OCI-LY3 (cell line): ENCODE measurements around the gene CDK16.

Experiments used
- H2AFZ ChIP-seq: fragments of 200-600, 300-600 bp; shearing (Covaris generic); 2 replicates; pipeline ENCODE4 v1.6.0; 2014; ENCODE audit warnings: antibody characterized with exemption, low read depth, low read length
- H3K27ac ChIP-seq: fragments of 200-600, 300-600 bp; sonication (generic); 2 replicates; pipeline ENCODE4 v1.5.1; 2014; ENCODE audit warnings: mild to moderate bottlenecking, low read length, moderate library complexity, mixed read lengths
- H3K27me3 ChIP-seq: fragments of 200-600, 300-600 bp; sonication (generic); 2 replicates; pipeline ENCODE4 v1.6.1; 2014; ENCODE audit warnings: low read depth, low read length, mixed read lengths
- H3K36me3 ChIP-seq: fragments of 200-600, 300-600 bp; sonication (generic); replicated peaks from 2 replicates; pipeline ENCODE3; 2014; ENCODE audit warnings: low read depth, low read length, mixed read lengths
- H3K4me1 ChIP-seq: fragments of 300-600, 200-600 bp; sonication (generic); 2 replicates; pipeline ENCODE4 v1.6.1; 2014; ENCODE audit warnings: low read length, mixed read lengths
- H3K4me2 ChIP-seq: fragments of 200-600, 300-600 bp; sonication (generic); 2 replicates; pipeline ENCODE4 v1.6.1; 2014; ENCODE audit warnings: low read length, mixed read lengths
- H3K4me3 ChIP-seq: fragments of 300-600, 200-600 bp; sonication (generic); 2 replicates; pipeline ENCODE4 v1.5.1; 2014; ENCODE audit warnings: antibody characterized with exemption, mild to moderate bottlenecking, low read length, moderate library complexity
- H3K79me2 ChIP-seq: fragments of 300-600, 200-600 bp; shearing (Covaris generic); 2 replicates; pipeline ENCODE4 v1.6.1; 2014; ENCODE audit warnings: mild to moderate bottlenecking, low read length, mixed read lengths
- H3K9ac ChIP-seq: fragments of 300-600, 200-600 bp; shearing (Covaris generic); 2 replicates; pipeline ENCODE4 v1.6.0; 2014; ENCODE audit warnings: mild to moderate bottlenecking, low read length, moderate library complexity
- H3K9me3 ChIP-seq: fragments of 200-600, 300-600 bp; shearing (Covaris generic); 2 replicates; pipeline ENCODE4 v1.6.1; 2014; ENCODE audit warnings: low read length, mixed read lengths; ENCODE audit not compliant: insufficient read depth
- H4K20me1 ChIP-seq: fragments of 200-600, 300-600 bp; sonication (generic); 2 replicates; pipeline ENCODE4 v1.6.1; 2016; ENCODE audit warnings: low read length, mixed read lengths; ENCODE audit not compliant: insufficient read depth
- CTCF ChIP-seq: fragments of 200-600, 300-600 bp; sonication (generic); IDR thresholded peaks from 2 replicates; pipeline ENCODE4 v1.5.1; 2014; ENCODE audit warnings: antibody characterized with exemption, low read length, low read depth
- EZH2phosphoT487 ChIP-seq: fragments of 200-600 bp; shearing (Covaris generic); IDR thresholded peaks from 2 replicates; pipeline ENCODE4 v1.6.1; 2018; ENCODE audit warnings: antibody characterized with exemption, mixed run types, low read depth

CDK16 gene

DNA sequence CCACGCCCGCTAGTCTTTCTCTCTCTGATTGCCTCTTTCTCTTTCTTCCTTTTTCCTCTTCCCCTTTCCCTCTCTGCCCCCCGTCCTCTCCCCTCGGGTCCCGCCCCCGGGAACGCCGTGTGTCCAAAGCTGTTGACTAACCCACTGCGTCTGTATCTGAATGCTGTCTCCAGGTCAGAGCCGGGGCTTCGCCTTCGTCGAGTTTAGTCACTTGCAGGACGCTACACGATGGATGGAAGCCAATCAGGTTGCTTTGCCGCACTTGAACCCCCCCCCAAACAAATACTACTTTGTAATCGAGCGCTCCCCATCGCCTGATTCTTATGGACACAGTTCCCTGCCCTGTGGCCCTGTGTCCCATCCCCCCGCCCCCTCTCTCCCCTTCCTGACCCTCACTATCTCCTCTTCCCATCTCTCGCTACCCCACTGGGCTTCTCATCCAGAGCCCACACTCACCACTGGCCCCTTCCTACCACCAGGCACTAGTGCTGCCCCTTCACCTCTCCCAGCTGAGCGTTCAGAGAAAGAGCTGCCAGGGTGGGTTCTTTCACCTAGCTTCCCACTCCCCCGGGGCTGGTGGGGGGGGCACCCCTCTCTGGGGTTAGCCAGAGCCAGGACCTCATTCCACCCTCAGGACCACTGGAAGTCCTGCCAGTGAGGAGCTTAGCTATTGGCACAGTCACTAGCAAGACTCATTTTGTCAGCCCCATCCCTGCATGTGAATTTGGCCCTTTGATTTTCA lies 43.5 kb upstream of the CDK16 start:
- Histone ChIP-seq H3K27ac (no peak overlapping the region), H4K20me1 (no peaks in the 10 kb centered on the region), H3K9me3 (no peaks in the 10 kb centered on the region), H2AFZ (no peak overlapping the region), H3K4me1 (no peaks in the 10 kb centered on the region), H3K4me2 (no peak overlapping the region), H3K27me3 (no peaks in the 10 kb centered on the region), H3K36me3 (peaks cover 20% of the 10 kb centered on the region), H3K9ac (no peak overlapping the region), H3K4me3 (no peak overlapping the region), H3K79me2 (peaks cover 4% of the 10 kb centered on the region; the same call in 1 of the 2 replicates)
- TF ChIP-seq EZH2phosphoT487 (no peak), CTCF (no peak)

GRCh38 chrX:47175588-47175980 lies 42.9 kb upstream of the CDK16 start:
- H3K27ac ChIP-seq: no peak overlapping the region
- TF ChIP-seq EZH2phosphoT487 (no peak), CTCF (no peak)
- H4K20me1 ChIP-seq: no peaks in the 10 kb centered on the region
- peaks cover 18% of the 10 kb centered on the region for H3K36me3 ChIP-seq
- no peak overlapping the region for H3K4me2 ChIP-seq
- H3K27me3 ChIP-seq: no peaks in the 10 kb centered on the region
- no peaks in the 10 kb centered on the region for H3K4me1 ChIP-seq
- H3K4me3 ChIP-seq: no peak overlapping the region
- H3K79me2 ChIP-seq: no peaks in the 10 kb centered on the region; the same call in 1 of the 2 replicates
- H3K9me3 ChIP-seq: no peaks in the 10 kb centered on the region
- no peak overlapping the region for H3K9ac ChIP-seq
- H2AFZ ChIP-seq: no peak overlapping the region

GRCh38 chrX:47176101-47176740 lies 42.3 kb upstream of the CDK16 start:
- no peak overlapping the region for H3K4me2 ChIP-seq
- H3K36me3 ChIP-seq: peaks cover 18% of the 10 kb centered on the region

More at GRCh38 chrX:47176101-47176740, 42.3 kb upstream of the CDK16 start:
- H3K27ac ChIP-seq: no peak overlapping the region
- H3K4me1 ChIP-seq: no peaks in the 10 kb centered on the region
- TF ChIP-seq CTCF (no peak), EZH2phosphoT487 (no peak)
- H3K27me3 ChIP-seq: no peaks in the 10 kb centered on the region
- H3K9ac ChIP-seq: no peak overlapping the region
- H3K9me3 ChIP-seq: no peaks in the 10 kb centered on the region
- H4K20me1 ChIP-seq: no peaks in the 10 kb centered on the region
- H3K79me2 ChIP-seq: no peaks in the 10 kb centered on the region; the same call in 1 of the 2 replicates
- H2AFZ ChIP-seq: no peak overlapping the region
- no peak overlapping the region for H3K4me3 ChIP-seq
